ENCODE data around the gene PRKCD.

DNA sequence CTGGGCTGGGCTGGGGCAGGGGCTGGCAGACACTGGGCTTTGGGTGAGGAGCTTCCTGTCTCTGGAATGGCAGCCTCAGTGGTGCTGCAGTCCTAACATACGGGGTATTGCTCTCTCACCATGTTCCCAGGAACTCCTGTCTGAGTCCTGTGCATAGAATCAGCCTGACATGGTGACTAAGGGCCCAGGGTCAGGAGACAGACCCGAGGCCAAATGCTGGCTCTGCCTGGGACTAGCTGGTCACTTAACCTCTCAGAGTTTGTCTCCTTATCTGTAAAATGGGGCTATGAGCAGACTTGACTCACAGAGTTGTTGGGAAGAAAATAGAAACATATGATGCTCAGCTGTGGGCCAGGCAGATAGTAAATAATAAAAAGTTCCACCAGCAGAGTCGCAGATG, 28.3 kb downstream of the PRKCD start:
- no peak for TF ChIP-seq POLR2AphosphoS5 (IDR thresholded peaks at IDR 0.05; ENCODE audit: borderline replicate concordance, low read depth, low read length)
- no peak for TF ChIP-seq EZH2 (IDR thresholded peaks at IDR 0.05)

Measured in SK-N-MC (cell line).